ENCODE measurements around the gene RHBDF2. TPM values are rescaled to one million over a fixed set of nuclear protein-coding genes. Genes with fewer than 3 reads are reported as not detected.

The RHBDF2 gene
- total RNA-seq, 1 experiment from 2014 or later, result 19.7 TPM

GRCh38 chr17:76441686-76442340, 59.4 kb downstream of the RHBDF2 start:
- no peaks in the 10 kb centered on the region for H3K23me2 ChIP-seq (ENCODE audit: insufficient read length, low read depth, low read length, poor library complexity, severe bottlenecking)
- no peak overlapping the region for H3K9ac ChIP-seq (ENCODE audit: extremely low read depth, insufficient read length, low read length)
- H3K23ac ChIP-seq (ENCODE audit: insufficient read length, low read depth, low read length), result no peak overlapping the region
- H3K4ac ChIP-seq (ENCODE audit: low read depth, low read length), result no peak overlapping the region
- H2AK5ac ChIP-seq (ENCODE audit: insufficient read length, low read length), result no peak overlapping the region
- peaks cover 73 to 82% of the 10 kb centered on the region in 2 experiments for H3K4me1 Mint-ChIP-seq
- H2BK15ac ChIP-seq (ENCODE audit: low read depth, low read length), result no peak overlapping the region
- H3K79me2 ChIP-seq (ENCODE audit: insufficient read depth, low read length), result peaks cover 37% of the 10 kb centered on the region; the same call in 1 of the 2 replicates
- no peak overlapping the region for H2BK12ac ChIP-seq (ENCODE audit: insufficient read length, low read depth, low read length)
- no peaks in the 10 kb centered on the region; a peak in 1 of 5 replicates for H3K9me3 Mint-ChIP-seq
- peak; percentile 63 for DNase-seq
- peak overlapping the region in 1 of 2 experiments; percentile 53; a peak in 1 of 5 replicates for H3K4me3 Mint-ChIP-seq
- H3K27ac ChIP-seq (ENCODE audit: insufficient read length, low read depth, low read length), result no peak overlapping the region
- no peaks in the 10 kb centered on the region for H3K9me3 ChIP-seq (ENCODE audit: control insufficient read depth, low read depth, low read length)
- H3K18ac ChIP-seq (ENCODE audit: insufficient read length, low read depth, low read length), result no peak overlapping the region
- H3K56ac ChIP-seq (ENCODE audit: insufficient read length, low read depth, low read length), result no peak overlapping the region
- no peak overlapping the region for H3K14ac ChIP-seq (ENCODE audit: insufficient read depth, low read length)
- H3K27ac Mint-ChIP-seq, result peak overlapping the region in 1 of 3 experiments; percentile 54; a peak in 1 of 7 replicates
- H2BK120ac ChIP-seq (ENCODE audit: low read depth, low read length, poor library complexity, severe bottlenecking), result no peak overlapping the region
- H4K20me1 ChIP-seq (ENCODE audit: control insufficient read depth, insufficient read depth, insufficient read length), result no peaks in the 10 kb centered on the region
- WGBS (ENCODE audit: extremely low coverage, insufficient read length, low lambda C conversion rate), result no CpG with 5 or more reads among the region's 13 CpGs
- TF ChIP-seq CTCF (conservative IDR thresholded peaks at IDR 0.05), result no peak
- peaks cover 52% of the 10 kb centered on the region for H3K4me1 ChIP-seq (ENCODE audit: insufficient read depth, low read length)
- peaks cover 4% of the 10 kb centered on the region for H3K79me1 ChIP-seq (ENCODE audit: insufficient read depth, low read depth, low read length, poor library complexity, severe bottlenecking)
- peaks cover 0 to 4% (median 3%) of the 10 kb centered on the region in 3 experiments; a peak in 4 of 7 replicates for H3K36me3 Mint-ChIP-seq (ENCODE audit: insufficient read depth in 1 of 3, low read depth in 3 of 3)
- H3K4me2 ChIP-seq (ENCODE audit: insufficient read depth, insufficient read length, low read length), result no peak overlapping the region
- H3K27me3 Mint-ChIP-seq (ENCODE audit: low read depth), result no peaks in the 10 kb centered on the region
- H2BK20ac ChIP-seq (ENCODE audit: low read depth, low read length, poor library complexity, severe bottlenecking), result no peak overlapping the region
- H4K91ac ChIP-seq (ENCODE audit: insufficient read length, low read depth, low read length), result no peak overlapping the region
- H2AFZ ChIP-seq (ENCODE audit: low read length), result no peak overlapping the region
- H4K8ac ChIP-seq (replicated peaks; ENCODE audit: insufficient read length, low read depth, low read length), result no peak overlapping the region
- H3T11ph ChIP-seq (ENCODE audit: low read length), result no peak overlapping the region
- H4K5ac ChIP-seq (ENCODE audit: insufficient read length, low read depth, low read length), result no peak overlapping the region
- H3K27me3 ChIP-seq (ENCODE audit: insufficient read depth, low read length), result no peaks in the 10 kb centered on the region
- H2BK5ac ChIP-seq (ENCODE audit: insufficient read length, low read length), result no peak overlapping the region

All from H9 (cell line).